Right cardiac atrium (tissue), 5 donors: ENCODE data around the gene NUTM2A. TPM values are rescaled to one million over a fixed set of nuclear protein-coding genes. Genes with fewer than 3 reads are reported as not detected.
A peak's percentile ranks its signal among the peaks of the same experiment; 100 is the strongest.
"Not testable (repeated sequence)": the region's sequence is repeated elsewhere in the genome, so short reads cannot be mapped to it uniquely, and the experiment has no call there.

Source experiments
- ATAC-seq, 2 donors: fragments of 200-7000 bp; cut with Tn5 transposase; one replicate each; pipeline versions ENCODE4 v1.8.0 to v1.9.1; 2020; ENCODE audit warnings: moderate library complexity in 2 of 2, mild to moderate bottlenecking in 1 of 2
- DNase-seq, 3 donors: peaks; one replicate each; pipeline ENCODE4 v3.0.0-alpha.2; 2020
- H3K27ac ChIP-seq: one replicate; pipeline ENCODE4 v1.5.1; 2013; ENCODE audit warnings: mild to moderate bottlenecking, low read length, control low read depth, moderate library complexity
- H3K27me3 ChIP-seq: one replicate; pipeline ENCODE4 v1.6.1; 2013; ENCODE audit not compliant: control insufficient read depth, insufficient read depth
- H3K4me1 ChIP-seq: one replicate; pipeline ENCODE4 v1.6.1; 2013; ENCODE audit warnings: low read length; ENCODE audit not compliant: control insufficient read depth, insufficient read depth
- H3K4me3 ChIP-seq: one replicate; pipeline ENCODE4 v1.5.1; 2013; ENCODE audit warnings: low read length, control low read depth
- H3K9me3 ChIP-seq: one replicate; pipeline ENCODE4 v1.6.1; 2013; ENCODE audit warnings: low read length; ENCODE audit not compliant: control insufficient read depth
- WGBS: extraction: QIAGEN DNeasy Blood & Tissue Kit; methylation state at CpG from one replicate; pipeline ENCODE4 v1.1.7; 2013; 5-methylcytosine and 5-hydroxymethylcytosine counted together
- intact Hi-C, 4 donors: fragments of 100-400 bp; cut with DNase I; formaldehyde crosslinking; loops; one replicate each; pipeline versions ENCODE4 v1.11.0 to v1.14.0; 2022 to 2023
- polyA plus RNA-seq: library from polyadenylated mRNA; stranded (reverse); fragments of 200-250 nt; gene quantifications from one replicate; pipeline ENCODE4 v1.2.3, GENCODE V29; 2013
- total RNA-seq, 4 donors: library from RNA; stranded (reverse); fragmentation: NEBNext Ultra II Directional; extraction: Animal tissue kit (Norgen Biotek cat#: 25700); gene quantifications; one replicate each; pipeline ENCODE4 v1.2.1, GENCODE V29; 2021
- donor health status: healthy with polysubstance abuse.
- donor health status: DM: no; HTN: yes; CAD: no.
- donor health status: DM: no; HTN: no; CAD: no.
- donor health status: DM: no; HTN: yes; CAD: no; lungs with severe emphysema.
- donor health status: DM: yes; HTN: yes; CAD: no.

Gene NUTM2A
- total and polyA plus RNA-seq, 5 donors: 2.1 to 4.1 (median 2.5) TPM

GRCh38 chr10:87248818-87249353, 23.6 kb downstream of the NUTM2A start:
- 89% methylated on average over 1 of the region's 1 CpG for WGBS
- H3K27ac ChIP-seq, H3K27me3 ChIP-seq, intact Hi-C loops, H3K9me3 ChIP-seq, ATAC-seq, DNase-seq, H3K4me3 ChIP-seq, H3K4me1 ChIP-seq: not testable (repeated sequence)

- ATAC-seq: peak in 1 of 2 donors; percentile 45
- H3K4me1 ChIP-seq, H3K4me3 ChIP-seq, DNase-seq, intact Hi-C loops, H3K9me3 ChIP-seq, H3K27me3 ChIP-seq, H3K27ac ChIP-seq: not testable (repeated sequence)
- WGBS: no CpG with 5 or more reads among the region's 1 CpG
Measured at GRCh38 chr10:87280749-87281392, 55.6 kb downstream of the NUTM2A start.

Other genes starting within 250 kb of the NUTM2A start
- gene FAM25A, start 205.2 kb upstream of the NUTM2A start, total RNA-seq: not detected
- gene FAM25A, start 205.2 kb upstream of the NUTM2A start, polyA plus RNA-seq: not detected
- 10 to 100 TPM; 85.7 to 94.5 (median 88.8) TPM for gene GLUD1, start 130.6 kb upstream of the NUTM2A start, total RNA-seq
- 54.6 TPM for gene GLUD1, start 130.6 kb upstream of the NUTM2A start, polyA plus RNA-seq
- 10 to 100 TPM; 15.4 to 24.6 (median 17.2) TPM for gene SHLD2, start 130.2 kb upstream of the NUTM2A start, total RNA-seq
- gene SHLD2, start 130.2 kb upstream of the NUTM2A start, polyA plus RNA-seq: 7.4 TPM
- 1 to 10 TPM; 4.8 to 7.0 (median 6.0) TPM for gene NUTM2D, start 132.3 kb downstream of the NUTM2A start, total RNA-seq
- 9.8 TPM for gene NUTM2D, start 132.3 kb downstream of the NUTM2A start, polyA plus RNA-seq